ENCODE results near the gene NDUFB4. TPM values are rescaled to one million over a fixed set of nuclear protein-coding genes. Genes with fewer than 3 reads are reported as not detected.

The NDUFB4 gene
- total RNA-seq, 4 donors from 2014 or later, result 95.8 to 162 (median 148) TPM

DNA sequence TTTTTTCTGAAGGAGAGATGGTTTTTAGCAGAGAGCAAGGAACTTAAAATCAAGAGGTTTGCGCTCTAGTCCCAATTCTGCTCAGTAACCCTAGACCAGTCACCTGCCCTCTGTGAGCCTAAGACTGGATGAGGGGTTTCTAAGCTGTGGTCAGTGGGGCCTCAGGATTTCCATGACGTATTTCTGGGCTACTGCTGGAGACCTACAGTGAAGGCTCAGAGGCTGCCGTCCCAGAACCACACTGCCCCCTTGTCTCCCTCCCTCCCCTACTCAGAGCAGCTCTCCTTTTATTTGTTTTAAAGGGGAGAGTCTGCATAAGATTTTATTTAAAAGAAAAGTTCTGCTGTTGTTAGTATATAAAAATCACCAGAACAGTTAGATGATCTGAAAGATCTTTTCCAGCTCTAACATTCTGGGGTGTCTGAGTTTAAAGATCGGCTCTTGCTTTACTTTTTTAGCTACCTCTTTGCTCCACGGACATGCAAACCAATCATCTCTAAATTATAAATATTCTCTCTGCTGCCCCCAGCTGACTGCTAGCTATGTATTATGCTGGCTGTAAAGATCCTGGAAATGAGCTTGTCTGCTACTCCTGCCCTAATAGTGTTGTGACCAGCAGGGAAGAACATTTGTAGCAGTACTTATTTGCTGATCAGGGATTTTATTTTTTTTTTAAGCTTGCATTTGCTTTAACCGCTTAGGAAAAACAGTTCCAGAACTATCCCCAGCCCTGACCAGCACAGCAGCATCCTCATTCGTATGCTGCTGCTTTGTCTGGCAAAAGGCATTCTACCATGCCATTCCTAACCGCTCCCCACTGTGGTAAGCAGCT lies 28.6 kb upstream of the NDUFB4 start:
- Histone ChIP-seq H3K9me3 (no peaks in the 10 kb centered on the region), H3K27ac (no peak overlapping the region), H3K27me3 (no peaks in the 10 kb centered on the region), H3K36me3 (no peaks in the 10 kb centered on the region), H3K4me1 (peaks cover 9% of the 10 kb centered on the region), H3K4me3 (no peak overlapping the region)
- 45% methylated on average over 8 of the region's 8 CpGs for WGBS
- DNase-seq (ENCODE audit: low spot score in 2 of 2), result no peak
- no peak for TF ChIP-seq EP300 (IDR thresholded peaks at IDR 0.05)
- no peak for TF ChIP-seq POLR2A (IDR thresholded peaks at IDR 0.05)
- TF ChIP-seq, protein P1, sequence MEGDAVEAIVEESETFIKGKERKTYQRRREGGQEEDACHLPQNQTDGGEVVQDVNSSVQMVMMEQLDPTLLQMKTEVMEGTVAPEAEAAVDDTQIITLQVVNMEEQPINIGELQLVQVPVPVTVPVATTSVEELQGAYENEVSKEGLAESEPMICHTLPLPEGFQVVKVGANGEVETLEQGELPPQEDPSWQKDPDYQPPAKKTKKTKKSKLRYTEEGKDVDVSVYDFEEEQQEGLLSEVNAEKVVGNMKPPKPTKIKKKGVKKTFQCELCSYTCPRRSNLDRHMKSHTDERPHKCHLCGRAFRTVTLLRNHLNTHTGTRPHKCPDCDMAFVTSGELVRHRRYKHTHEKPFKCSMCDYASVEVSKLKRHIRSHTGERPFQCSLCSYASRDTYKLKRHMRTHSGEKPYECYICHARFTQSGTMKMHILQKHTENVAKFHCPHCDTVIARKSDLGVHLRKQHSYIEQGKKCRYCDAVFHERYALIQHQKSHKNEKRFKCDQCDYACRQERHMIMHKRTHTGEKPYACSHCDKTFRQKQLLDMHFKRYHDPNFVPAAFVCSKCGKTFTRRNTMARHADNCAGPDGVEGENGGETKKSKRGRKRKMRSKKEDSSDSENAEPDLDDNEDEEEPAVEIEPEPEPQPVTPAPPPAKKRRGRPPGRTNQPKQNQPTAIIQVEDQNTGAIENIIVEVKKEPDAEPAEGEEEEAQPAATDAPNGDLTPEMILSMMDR (IDR thresholded peaks at IDR 0.05), result no peak
- TF ChIP-seq POLR2AphosphoS5 (IDR thresholded peaks at IDR 0.05), result no peak

DNA sequence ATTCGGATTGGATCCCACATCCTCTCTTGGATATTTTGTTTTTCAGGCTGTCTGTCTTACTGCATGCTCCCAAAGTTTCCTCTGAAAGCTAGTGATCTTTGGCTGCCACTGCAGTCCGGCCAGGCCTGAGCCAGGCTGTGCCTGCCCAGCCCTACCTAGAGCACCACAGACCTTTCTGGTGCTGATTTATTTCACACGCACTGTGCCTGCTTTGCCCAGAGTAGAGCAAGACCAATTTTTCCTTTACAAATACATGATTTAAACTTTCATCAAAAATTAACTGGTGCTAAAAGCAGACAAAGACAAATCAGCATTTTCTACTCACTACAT lies 28.0 kb upstream of the NDUFB4 start:
- Histone ChIP-seq H3K4me3 (no peak overlapping the region), H3K27me3 (no peaks in the 10 kb centered on the region), H3K4me1 (peaks cover 9% of the 10 kb centered on the region), H3K27ac (no peak overlapping the region), H3K36me3 (no peaks in the 10 kb centered on the region), H3K9me3 (no peaks in the 10 kb centered on the region)
- 64% methylated on average over 3 of the region's 3 CpGs for WGBS
- TF ChIP-seq, protein P1 (IDR thresholded peaks at IDR 0.05), result no peak
- TF ChIP-seq POLR2AphosphoS5 (IDR thresholded peaks at IDR 0.05) (no peak), POLR2A (IDR thresholded peaks at IDR 0.05) (no peak), EP300 (IDR thresholded peaks at IDR 0.05) (no peak)
- no peak for DNase-seq (ENCODE audit: low spot score in 2 of 2)

DNA sequence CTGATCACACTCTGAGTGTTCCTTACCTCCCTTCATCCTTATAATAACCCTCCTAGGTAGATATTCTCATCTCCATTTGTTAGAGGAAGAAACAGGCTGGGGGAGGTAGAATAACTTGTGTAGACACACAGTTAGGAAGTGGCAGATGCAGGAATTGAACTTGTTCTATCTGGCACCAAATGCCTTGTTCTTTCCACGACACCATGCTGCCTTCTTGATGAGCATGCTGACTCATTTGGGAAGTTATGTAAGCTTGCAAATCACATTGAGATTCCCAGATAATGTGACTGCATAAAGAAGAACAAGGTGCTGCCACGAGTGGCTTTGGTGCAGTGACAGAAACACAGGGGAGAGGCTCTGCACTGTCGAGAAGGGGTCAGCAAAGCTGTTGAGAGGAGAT lies 27.5 kb upstream of the NDUFB4 start:
- Histone ChIP-seq H3K27me3 (no peaks in the 10 kb centered on the region), H3K4me1 (peaks cover 9% of the 10 kb centered on the region), H3K36me3 (no peaks in the 10 kb centered on the region), H3K9me3 (no peaks in the 10 kb centered on the region), H3K27ac (no peak overlapping the region), H3K4me3 (no peak overlapping the region)
- DNase-seq (ENCODE audit: low spot score in 2 of 2), result no peak
- 41% methylated on average over 3 of the region's 3 CpGs for WGBS
- no peak for TF ChIP-seq EP300 (IDR thresholded peaks at IDR 0.05)
- no peak for TF ChIP-seq POLR2AphosphoS5 (IDR thresholded peaks at IDR 0.05)
- TF ChIP-seq POLR2A (IDR thresholded peaks at IDR 0.05), result no peak
- TF ChIP-seq, protein P1 (IDR thresholded peaks at IDR 0.05), result no peak

DNA sequence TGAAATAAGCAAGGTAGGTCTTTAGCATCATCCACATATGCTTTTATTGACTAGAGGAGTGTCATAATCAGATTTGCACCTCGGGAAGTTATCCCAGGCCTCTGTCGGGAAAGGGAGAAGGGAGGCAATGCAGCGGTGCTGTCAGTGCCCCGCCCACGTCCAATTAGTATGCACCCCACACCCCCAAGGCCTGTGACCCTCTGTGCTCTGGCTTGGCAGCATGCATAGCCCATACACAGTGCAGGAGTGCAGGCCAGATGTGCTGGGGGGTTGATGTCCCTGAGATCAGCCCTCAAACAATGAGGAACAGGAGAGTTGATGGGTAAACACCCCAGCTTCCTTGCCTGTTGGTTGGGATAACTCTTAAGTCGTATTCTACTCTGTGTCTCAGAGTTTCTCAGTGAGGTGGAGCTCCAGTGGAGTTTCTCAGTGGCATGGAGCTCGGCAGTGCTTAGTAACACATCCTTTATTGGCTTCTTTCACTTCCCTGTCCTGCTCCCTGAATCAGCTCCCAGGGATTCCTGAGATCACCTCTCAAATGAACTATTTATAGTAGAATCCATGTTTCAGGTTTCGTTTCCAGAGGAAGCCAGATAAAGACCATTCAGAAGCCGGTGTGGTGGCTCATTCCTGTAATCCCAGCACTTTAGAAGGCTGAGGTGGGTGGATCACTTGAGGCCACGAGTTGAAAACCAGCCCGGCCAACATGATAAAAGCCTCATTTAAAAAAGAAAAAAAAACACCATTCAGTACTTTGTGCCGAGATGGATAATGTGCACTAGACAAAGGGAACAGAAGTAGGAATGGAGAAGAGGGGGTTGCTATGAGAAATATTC lies 26.7 kb upstream of the NDUFB4 start:
- Histone ChIP-seq H3K27ac (no peak overlapping the region), H3K4me1 (peaks cover 9% of the 10 kb centered on the region), H3K36me3 (no peaks in the 10 kb centered on the region), H3K9me3 (no peaks in the 10 kb centered on the region), H3K4me3 (no peak overlapping the region), H3K27me3 (no peaks in the 10 kb centered on the region)
- no peak for DNase-seq (ENCODE audit: low spot score in 2 of 2)
- WGBS, result 64% methylated on average over 12 of the region's 12 CpGs
- TF ChIP-seq, protein P1 (IDR thresholded peaks at IDR 0.05), result no peak
- no peak for TF ChIP-seq EP300 (IDR thresholded peaks at IDR 0.05)
- no peak for TF ChIP-seq POLR2AphosphoS5 (IDR thresholded peaks at IDR 0.05)
- no peak for TF ChIP-seq POLR2A (IDR thresholded peaks at IDR 0.05)

DNA sequence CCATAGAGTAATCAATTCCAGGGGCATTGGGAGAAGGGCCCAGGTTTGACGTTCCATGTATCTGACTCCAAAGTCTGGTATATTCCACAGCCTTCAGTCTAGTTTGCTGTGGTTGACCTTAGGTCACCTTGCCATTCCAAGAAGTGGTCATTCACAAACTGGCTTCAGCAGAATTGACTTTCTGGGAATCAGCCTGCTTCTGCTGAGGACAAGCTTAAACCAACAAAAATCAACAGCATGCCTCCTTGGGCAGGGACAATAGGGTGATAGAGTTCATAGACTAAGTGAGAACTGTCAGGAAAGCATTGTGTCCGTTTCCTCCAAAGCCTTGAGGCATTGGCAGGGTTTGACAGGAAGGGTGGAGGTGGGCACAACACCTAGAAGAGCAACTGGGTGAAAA lies 24.1 kb upstream of the NDUFB4 start:
- no peak for DNase-seq (ENCODE audit: low spot score in 2 of 2)
- Histone ChIP-seq H3K36me3 (no peaks in the 10 kb centered on the region), H3K27ac (no peak overlapping the region), H3K4me1 (peaks cover 5% of the 10 kb centered on the region), H3K4me3 (no peak overlapping the region), H3K9me3 (no peaks in the 10 kb centered on the region), H3K27me3 (no peaks in the 10 kb centered on the region)
- no peak for TF ChIP-seq EP300 (IDR thresholded peaks at IDR 0.05)
- TF ChIP-seq POLR2A (IDR thresholded peaks at IDR 0.05), result no peak
- 60% methylated on average over 2 of the region's 2 CpGs for WGBS
